ENCODE data around the gene IL10RB.
"Not testable (repeated sequence)": the region's sequence is repeated elsewhere in the genome, so short reads cannot be mapped to it uniquely, and the experiment has no call there.

GRCh38 chr21:33225376-33225775 is 40.8 kb upstream of the IL10RB start:
- not testable (repeated sequence) for TF ChIP-seq RAD21 (CRISPR knock-in tag; IDR thresholded peaks at IDR 0.05); SP140L (CRISPR knock-in tag; IDR thresholded peaks at IDR 0.05; ENCODE audit: borderline replicate concordance); CHD4 (IDR thresholded peaks at IDR 0.05; ENCODE audit: borderline replicate concordance, low read length); ZNF766 (CRISPR knock-in tag; IDR thresholded peaks at IDR 0.05; ENCODE audit: borderline replicate concordance); POLR2G (IDR thresholded peaks at IDR 0.05; ENCODE audit: low read depth, low read length); RXRA (CRISPR knock-in tag; IDR thresholded peaks at IDR 0.05); CREB1 (IDR thresholded peaks at IDR 0.05); CREB1 (CRISPR knock-in tag; IDR thresholded peaks at IDR 0.05); SP2 (CRISPR knock-in tag; IDR thresholded peaks at IDR 0.05); SPEN (CRISPR knock-in tag; IDR thresholded peaks at IDR 0.05; ENCODE audit: low read depth); TEF (CRISPR knock-in tag; IDR thresholded peaks at IDR 0.05)
